OCI-LY3 (cell line): ENCODE data around the gene ADCY7.

ENCODE experiments used
- CTCF ChIP-seq: fragments of 200-600, 300-600 bp; sonication (generic); IDR thresholded peaks from 2 replicates; pipeline ENCODE4 v1.5.1; 2014; ENCODE audit warnings: antibody characterized with exemption, low read length, low read depth
- EZH2phosphoT487 ChIP-seq: fragments of 200-600 bp; shearing (Covaris generic); IDR thresholded peaks from 2 replicates; pipeline ENCODE4 v1.6.1; 2018; ENCODE audit warnings: antibody characterized with exemption, mixed run types, low read depth

GRCh38 chr16:50285406-50286003, 19.2 kb downstream of the ADCY7 start:
- TF ChIP-seq CTCF (no peak), EZH2phosphoT487 (no peak)
